ENCODE data around the gene REEP2.

DNA sequence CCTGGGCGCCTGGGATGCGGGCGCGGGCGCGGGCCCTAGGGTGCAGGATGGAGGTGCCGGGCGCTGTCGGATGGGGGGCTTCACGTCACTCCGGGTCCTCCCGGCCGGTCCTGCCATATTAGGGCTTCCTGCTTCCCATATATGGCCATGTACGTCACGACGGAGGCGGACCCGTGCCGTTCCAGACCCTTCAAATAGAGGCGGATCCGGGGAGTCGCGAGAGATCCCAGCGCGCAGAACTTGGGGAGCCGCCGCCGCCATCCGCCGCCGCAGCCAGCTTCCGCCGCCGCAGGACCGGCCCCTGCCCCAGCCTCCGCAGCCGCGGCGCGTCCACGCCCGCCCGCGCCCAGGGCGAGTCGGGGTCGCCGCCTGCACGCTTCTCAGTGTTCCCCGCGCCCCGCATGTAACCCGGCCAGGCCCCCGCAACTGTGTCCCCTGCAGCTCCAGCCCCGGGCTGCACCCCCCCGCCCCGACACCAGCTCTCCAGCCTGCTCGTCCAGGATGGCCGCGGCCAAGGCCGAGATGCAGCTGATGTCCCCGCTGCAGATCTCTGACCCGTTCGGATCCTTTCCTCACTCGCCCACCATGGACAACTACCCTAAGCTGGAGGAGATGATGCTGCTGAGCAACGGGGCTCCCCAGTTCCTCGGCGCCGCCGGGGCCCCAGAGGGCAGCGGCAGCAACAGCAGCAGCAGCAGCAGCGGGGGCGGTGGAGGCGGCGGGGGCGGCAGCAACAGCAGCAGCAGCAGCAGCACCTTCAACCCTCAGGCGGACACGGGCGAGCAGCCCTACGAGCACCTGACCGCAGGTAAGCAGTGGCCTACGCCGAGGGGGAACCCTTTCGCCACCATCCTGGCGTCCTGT lies 26.6 kb downstream of the REEP2 start, which contains the start of gene EGR1:
- TF ChIP-seq, protein P1, sequence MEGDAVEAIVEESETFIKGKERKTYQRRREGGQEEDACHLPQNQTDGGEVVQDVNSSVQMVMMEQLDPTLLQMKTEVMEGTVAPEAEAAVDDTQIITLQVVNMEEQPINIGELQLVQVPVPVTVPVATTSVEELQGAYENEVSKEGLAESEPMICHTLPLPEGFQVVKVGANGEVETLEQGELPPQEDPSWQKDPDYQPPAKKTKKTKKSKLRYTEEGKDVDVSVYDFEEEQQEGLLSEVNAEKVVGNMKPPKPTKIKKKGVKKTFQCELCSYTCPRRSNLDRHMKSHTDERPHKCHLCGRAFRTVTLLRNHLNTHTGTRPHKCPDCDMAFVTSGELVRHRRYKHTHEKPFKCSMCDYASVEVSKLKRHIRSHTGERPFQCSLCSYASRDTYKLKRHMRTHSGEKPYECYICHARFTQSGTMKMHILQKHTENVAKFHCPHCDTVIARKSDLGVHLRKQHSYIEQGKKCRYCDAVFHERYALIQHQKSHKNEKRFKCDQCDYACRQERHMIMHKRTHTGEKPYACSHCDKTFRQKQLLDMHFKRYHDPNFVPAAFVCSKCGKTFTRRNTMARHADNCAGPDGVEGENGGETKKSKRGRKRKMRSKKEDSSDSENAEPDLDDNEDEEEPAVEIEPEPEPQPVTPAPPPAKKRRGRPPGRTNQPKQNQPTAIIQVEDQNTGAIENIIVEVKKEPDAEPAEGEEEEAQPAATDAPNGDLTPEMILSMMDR (IDR thresholded peaks at IDR 0.05) = peak; percentile 17; the same call in 1 of the 2 replicates
- TF ChIP-seq, protein P2, sequence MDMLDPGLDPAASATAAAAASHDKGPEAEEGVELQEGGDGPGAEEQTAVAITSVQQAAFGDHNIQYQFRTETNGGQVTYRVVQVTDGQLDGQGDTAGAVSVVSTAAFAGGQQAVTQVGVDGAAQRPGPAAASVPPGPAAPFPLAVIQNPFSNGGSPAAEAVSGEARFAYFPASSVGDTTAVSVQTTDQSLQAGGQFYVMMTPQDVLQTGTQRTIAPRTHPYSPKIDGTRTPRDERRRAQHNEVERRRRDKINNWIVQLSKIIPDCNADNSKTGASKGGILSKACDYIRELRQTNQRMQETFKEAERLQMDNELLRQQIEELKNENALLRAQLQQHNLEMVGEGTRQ (IDR thresholded peaks at IDR 0.05; ENCODE audit: borderline replicate concordance, low read depth, low read length) = no peak
